Common myeloid progenitor, CD34-positive (primary cell): Measurements from ENCODE around the gene ECEL1.

ENCODE experiments used
- CTCF ChIA-PET: fragments of 350-600 bp; sonication (Branson Sonifier 250); formaldehyde crosslinking; loops from one replicate; lab custom pipeline; 2021; ENCODE audit warnings: antibody characterized with exemption; lab: Charles Lee
- POLR2A ChIA-PET: fragments of 350-600 bp; sonication (Branson Sonifier 250); formaldehyde crosslinking; loops from one replicate; lab custom pipeline; 2021; ENCODE audit warnings: antibody characterized with exemption; lab: Charles Lee
- DNase-seq, 3 donors: peaks; one replicate each; pipeline versions ENCODE4 v3.0.0 to v3.0.0-alpha.2; 2013
- H3K27ac ChIP-seq, 2 experiments: 1 replicate in 1 of 2; 2 replicates in 1 of 2; pipeline ENCODE4 v1.7.0; 2013; ENCODE audit warnings: inconsistent platforms in 2 of 2, low read length in 2 of 2, mild to moderate bottlenecking in 2 of 2, low read depth in 1 of 2, moderate library complexity in 1 of 2; ENCODE audit not compliant: severe bottlenecking in 2 of 2, insufficient read depth in 1 of 2, poor library complexity in 1 of 2
- H3K27me3 ChIP-seq, 5 experiments: replicated peaks in 2 of 5; 1 replicate in 3 of 5; 2 replicates in 2 of 5; pipeline versions ENCODE4 v1.6.1 to v1.7.0; 2013; ENCODE audit warnings: low read length in 4 of 5, mild to moderate bottlenecking in 2 of 5, moderate library complexity in 2 of 5, inconsistent platforms in 1 of 5; ENCODE audit not compliant: insufficient read depth in 5 of 5, control insufficient read depth in 4 of 5
- H3K36me3 ChIP-seq, 4 experiments: 1 replicate in 2 of 4; 2 replicates in 2 of 4; pipeline versions ENCODE4 v1.6.1 to v1.7.0; 2013; ENCODE audit warnings: low read length in 3 of 4, control low read depth in 1 of 4, mild to moderate bottlenecking in 1 of 4; ENCODE audit not compliant: control insufficient read depth in 4 of 4, insufficient read depth in 4 of 4
- H3K4me1 ChIP-seq, 4 experiments: 1 replicate in 3 of 4; 2 replicates in 1 of 4; pipeline versions ENCODE4 v1.6.1 to v1.7.1; 2013; ENCODE audit warnings: low read length in 3 of 4, mild to moderate bottlenecking in 3 of 4, control low read depth in 1 of 4, inconsistent platforms in 1 of 4, moderate library complexity in 1 of 4; ENCODE audit not compliant: control insufficient read depth in 4 of 4, insufficient read depth in 4 of 4; ENCODE audit errors: control extremely low read depth in 1 of 4
- H3K4me3 ChIP-seq, 7 experiments: 1 replicate in 4 of 7; 2 replicates in 3 of 7; pipeline versions ENCODE4 v1.5.1 to v1.7.0; 2013; ENCODE audit warnings: mild to moderate bottlenecking in 7 of 7, low read length in 6 of 7, moderate library complexity in 6 of 7, inconsistent platforms in 2 of 7, low read depth in 2 of 7, control low read depth in 1 of 7; ENCODE audit not compliant: insufficient read depth in 4 of 7, control insufficient read depth in 1 of 7; ENCODE audit errors: extremely low read depth in 1 of 7
- H3K9me3 ChIP-seq, 5 experiments: 1 replicate in 4 of 5; 2 replicates in 1 of 5; pipeline versions ENCODE4 v1.6.1 to v1.7.1; 2013; ENCODE audit warnings: low read length in 4 of 5, mild to moderate bottlenecking in 2 of 5, inconsistent platforms in 1 of 5, low read depth in 1 of 5, moderate library complexity in 1 of 5; ENCODE audit not compliant: control insufficient read depth in 4 of 5, insufficient read depth in 2 of 5; ENCODE audit errors: control extremely low read depth in 1 of 5
- WGBS: methylation state at CpG from one replicate; pipeline ENCODE4 v1.1.5; 2013; ENCODE audit not compliant: insufficient coverage; 5-methylcytosine and 5-hydroxymethylcytosine counted together

ECEL1 gene

DNA sequence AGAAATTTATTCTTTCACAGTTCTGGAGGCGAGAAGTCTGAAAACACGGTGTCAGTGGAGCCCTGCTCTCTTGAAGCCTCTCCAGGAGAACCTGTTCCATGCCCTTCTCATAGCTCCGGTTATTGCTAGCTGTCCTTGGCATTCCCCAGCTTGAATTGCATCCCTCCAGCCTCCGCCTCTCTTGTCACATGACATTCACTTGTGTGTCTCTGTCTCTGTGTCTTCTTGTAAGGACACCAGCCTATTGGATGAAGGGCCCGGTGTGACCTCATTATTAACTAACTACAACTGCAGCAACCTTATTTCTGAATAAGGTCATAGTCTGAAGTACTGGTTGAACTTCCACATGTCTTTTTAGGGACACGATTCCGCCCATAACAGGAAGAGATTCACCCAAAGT, 28.0 kb upstream of the ECEL1 start:
- WGBS: 98% methylated on average over 4 of the region's 7 CpGs
- CTCF ChIA-PET: interaction anchor here (0.9 to 1.3 kb wide), 5 partner anchors 8 to 83 kb away, joined by 3 to 5 read pairs (median 3); partner anchors contain the start of gene CHRND

DNA sequence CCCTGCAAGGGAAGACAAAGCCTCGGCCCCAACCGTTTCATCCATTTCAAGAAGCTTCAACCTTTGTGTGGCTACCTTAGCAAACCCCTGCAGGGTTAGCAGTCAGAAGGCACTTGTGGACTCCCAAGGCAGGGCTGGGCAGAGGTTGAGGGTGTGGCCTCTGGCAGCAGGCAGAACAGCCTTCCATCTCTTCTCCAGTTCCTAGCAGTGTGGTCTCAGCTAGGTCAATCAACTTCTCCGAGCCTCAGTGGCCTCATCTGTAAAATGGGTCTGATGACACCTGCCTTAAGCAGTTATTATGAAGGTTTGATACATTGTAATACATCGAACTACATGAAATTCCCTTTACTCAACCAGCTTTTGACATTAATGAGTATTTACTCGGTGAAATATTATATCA, 25.7 kb upstream of the ECEL1 start:
- POLR2A ChIA-PET: interaction anchor here (0.6 kb wide), 1 partner anchor 145 kb away, joined by 3 read pairs; no protein-coding TSS in a partner anchor
- CTCF ChIA-PET: interaction anchor here (0.6 to 1.6 kb wide), 3 partner anchors 10 to 74 kb away, joined by 3 to 6 read pairs (median 3); no protein-coding TSS in a partner anchor
- Histone ChIP-seq H3K9me3 (no peaks in the 10 kb centered on the region), H3K27ac (no peak overlapping the region), H3K36me3 (no peaks in the 10 kb centered on the region), H3K4me1 (no peaks in the 10 kb centered on the region), H3K27me3 (peaks cover 0 to 9% (median under 1%) of the 10 kb centered on the region in 5 experiments), H3K4me3 (no peak overlapping the region)
- no peak for DNase-seq
- 88% methylated on average over 2 of the region's 5 CpGs for WGBS

More for the DNA sequence above, 28.0 kb upstream of the ECEL1 start:
- H3K36me3 ChIP-seq: no peaks in the 10 kb centered on the region
- H3K9me3 ChIP-seq: no peaks in the 10 kb centered on the region
- no peak overlapping the region for H3K4me3 ChIP-seq
- POLR2A ChIA-PET: interaction anchor here (0.5 kb wide), 1 partner anchor 55 kb away, joined by 3 read pairs; no protein-coding TSS in a partner anchor
- H3K27ac ChIP-seq: no peak overlapping the region
- DNase-seq: no peak
- no peaks in the 10 kb centered on the region for H3K4me1 ChIP-seq
- H3K27me3 ChIP-seq: peaks cover 0 to 16% (median 3%) of the 10 kb centered on the region in 5 experiments

DNA sequence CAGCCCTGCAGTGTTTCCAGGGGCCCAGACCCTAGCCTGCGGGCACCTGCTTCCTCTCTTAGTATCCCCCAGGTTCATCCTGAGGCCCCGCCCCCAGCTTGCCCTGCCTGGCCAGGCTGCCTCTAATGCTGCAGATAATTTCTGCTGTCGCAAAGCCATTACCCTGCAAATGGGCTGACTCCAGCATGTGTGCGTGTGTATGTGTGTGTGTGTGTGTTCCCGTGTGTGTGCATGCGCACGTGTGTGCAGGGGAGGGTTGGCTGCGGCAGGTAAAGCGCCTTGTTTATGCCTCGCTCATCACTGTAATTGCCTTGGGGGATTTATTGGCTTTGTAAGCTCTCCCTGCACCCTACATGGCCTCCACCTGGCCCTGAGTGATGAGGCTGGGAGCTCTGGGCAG, 25.0 kb upstream of the ECEL1 start:
- no peaks in the 10 kb centered on the region for H3K4me1 ChIP-seq
- H3K27me3 ChIP-seq: peaks cover 0 to 9% (median 0%) of the 10 kb centered on the region in 5 experiments
- ChIA-PET CTCF (interaction anchor here (0.6 to 2.0 kb wide), 6 partner anchors 9 to 74 kb away, joined by 3 to 6 read pairs (median 4); no protein-coding TSS in a partner anchor), POLR2A (no interaction called here)
- H3K36me3 ChIP-seq: no peaks in the 10 kb centered on the region
- DNase-seq: no peak
- H3K9me3 ChIP-seq: no peaks in the 10 kb centered on the region
- WGBS: 100% methylated on average over 2 of the region's 10 CpGs
- no peak overlapping the region for H3K4me3 ChIP-seq
- no peak overlapping the region for H3K27ac ChIP-seq

DNA sequence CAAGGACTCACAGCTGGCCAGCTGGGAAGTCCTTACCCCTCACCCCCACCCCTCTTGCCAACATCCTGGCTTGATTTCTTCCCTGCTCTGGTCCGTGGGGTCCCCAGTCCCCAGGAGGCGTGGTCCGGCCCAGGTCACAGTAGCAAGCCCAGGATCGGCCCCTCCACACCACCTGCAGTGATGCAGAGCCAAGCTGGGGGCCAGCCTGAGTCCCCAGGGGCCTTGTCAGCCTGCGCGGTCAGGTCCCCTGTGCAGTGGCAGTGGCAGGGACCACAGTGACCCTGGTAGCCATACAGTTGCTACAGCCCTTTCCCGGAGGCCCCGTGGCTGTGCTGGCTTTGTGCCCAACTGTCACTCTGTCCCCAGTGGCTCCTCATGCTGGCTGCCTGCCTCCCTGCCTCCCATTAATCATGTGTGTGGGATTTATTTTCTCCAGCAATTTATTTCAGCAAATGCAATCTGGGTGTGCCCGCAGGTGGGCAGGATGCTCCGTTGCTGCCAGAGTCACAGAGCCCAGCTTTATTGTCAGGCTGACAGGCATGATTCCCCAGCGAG, 23.8 kb upstream of the ECEL1 start:
- ChIA-PET POLR2A (interaction anchor here (0.7 kb wide), 1 partner anchor 40 kb away, joined by 3 read pairs; no protein-coding TSS in a partner anchor), CTCF (interaction anchor here (1.0 to 2.0 kb wide), 4 partner anchors 10 to 17 kb away, joined by 3 to 6 read pairs (median 4); no protein-coding TSS in a partner anchor)
- H3K4me1 ChIP-seq: no peaks in the 10 kb centered on the region
- no peak overlapping the region for H3K27ac ChIP-seq
- H3K27me3 ChIP-seq: peaks cover 2 to 8% (median 4%) of the 10 kb centered on the region in 5 experiments
- 74% methylated on average over 8 of the region's 11 CpGs for WGBS
- no peaks in the 10 kb centered on the region for H3K9me3 ChIP-seq
- H3K4me3 ChIP-seq: no peak overlapping the region
- no peaks in the 10 kb centered on the region for H3K36me3 ChIP-seq
- no peak for DNase-seq

DNA sequence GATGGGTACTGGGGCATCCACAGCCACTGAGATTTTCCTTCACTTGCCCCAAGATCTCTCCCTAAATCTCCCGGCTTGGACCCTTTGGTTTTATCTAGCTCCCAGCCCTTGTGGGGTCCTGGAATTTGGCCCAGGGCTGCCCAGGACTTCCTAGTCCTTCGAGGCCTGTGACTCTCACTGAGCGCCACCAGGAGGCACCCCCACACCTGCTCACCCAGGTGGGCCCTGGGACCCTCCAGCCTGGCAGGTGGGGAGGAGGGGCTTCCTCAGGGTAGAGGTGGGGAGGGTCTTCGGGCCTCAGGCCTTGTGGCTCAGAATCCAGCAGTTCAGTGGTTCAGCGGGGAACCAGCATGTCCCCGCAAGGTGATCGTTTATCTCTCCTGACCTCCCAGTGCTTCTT, 20.6 kb upstream of the ECEL1 start:
- POLR2A ChIA-PET: no interaction called here
- H3K4me1 ChIP-seq: peaks cover 0 to 7% (median 3%) of the 10 kb centered on the region in 4 experiments

DNA sequence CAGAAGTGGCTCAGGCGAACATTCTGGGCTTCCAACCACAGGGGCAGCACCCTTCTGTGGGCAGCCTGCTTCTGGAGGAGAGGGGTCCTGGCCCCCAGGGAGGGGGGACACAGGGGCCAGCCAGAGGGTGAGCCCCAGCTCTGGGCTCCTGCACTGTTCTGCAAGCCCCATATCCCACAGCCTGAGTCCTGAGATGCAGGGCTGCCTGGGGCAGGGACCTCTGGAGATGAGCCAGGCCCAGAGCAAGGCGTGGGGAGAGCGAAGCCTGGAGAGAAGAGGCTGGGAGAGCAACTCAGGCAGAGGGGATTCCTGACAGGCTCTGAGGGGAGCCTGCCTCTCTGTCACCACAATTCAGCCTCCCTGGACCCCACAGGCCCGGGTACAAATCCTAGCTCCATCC, 19.1 kb upstream of the ECEL1 start:
- no peak overlapping the region for H3K27ac ChIP-seq
- no peaks in the 10 kb centered on the region for H3K9me3 ChIP-seq
- H3K4me3 ChIP-seq: no peak overlapping the region
- peaks cover 0 to 15% (median 9%) of the 10 kb centered on the region in 4 experiments for H3K4me1 ChIP-seq
- 90% methylated on average over 3 of the region's 4 CpGs for WGBS
- H3K36me3 ChIP-seq: no peaks in the 10 kb centered on the region
- DNase-seq: no peak
- ChIA-PET POLR2A (no interaction called here), CTCF (no interaction called here)
- peaks cover 7 to 53% (median 26%) of the 10 kb centered on the region in 5 experiments for H3K27me3 ChIP-seq

More for the DNA sequence above, 20.6 kb upstream of the ECEL1 start:
- Histone ChIP-seq H3K36me3 (no peaks in the 10 kb centered on the region), H3K4me3 (no peak overlapping the region), H3K27ac (no peak overlapping the region), H3K27me3 (peaks cover 7 to 38% (median 26%) of the 10 kb centered on the region in 5 experiments), H3K9me3 (no peaks in the 10 kb centered on the region)
- CTCF ChIA-PET: no interaction called here
- 77% methylated on average over 2 of the region's 7 CpGs for WGBS
- DNase-seq: no peak

DNA sequence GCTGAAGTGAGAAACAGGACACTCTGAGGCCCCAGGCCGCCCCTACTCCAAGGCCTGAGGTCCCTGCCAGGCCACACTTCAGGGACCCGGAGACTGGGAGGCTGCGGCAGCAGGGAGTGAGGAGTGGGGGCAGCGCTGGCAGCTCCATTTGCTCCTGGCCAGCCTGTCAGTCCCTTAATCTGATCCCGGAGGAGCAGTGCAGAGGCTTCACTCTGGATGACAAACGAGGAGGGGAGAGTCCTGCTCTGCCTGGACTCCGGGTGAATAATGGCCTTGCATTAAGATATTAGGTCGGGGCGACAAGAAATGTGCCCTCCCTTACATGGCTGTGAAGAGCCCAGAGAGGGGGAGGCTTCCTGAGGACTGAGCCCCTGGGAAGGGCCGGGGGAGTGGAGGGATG, 18.2 kb upstream of the ECEL1 start:
- ChIA-PET POLR2A (no interaction called here), CTCF (no interaction called here)
- Histone ChIP-seq H3K4me3 (no peak overlapping the region), H3K27ac (no peak overlapping the region), H3K36me3 (no peaks in the 10 kb centered on the region), H3K27me3 (peaks cover 7 to 61% (median 23%) of the 10 kb centered on the region in 5 experiments), H3K4me1 (peaks cover 0 to 15% (median 9%) of the 10 kb centered on the region in 4 experiments), H3K9me3 (no peaks in the 10 kb centered on the region)
- DNase-seq: no peak
- WGBS: 52% methylated on average over 7 of the region's 10 CpGs
